Stimulated activated CD4-positive, alpha-beta T cell treated with anti-CD3 and anti-CD28 coated beads, Interleukin-1b, Interleukin-23, amount 100 ng/mL, for 48 hours (primary cell): ENCODE measurements around the gene DHRS7C.
"Not testable (repeated sequence)": the region's sequence is repeated elsewhere in the genome, so short reads cannot be mapped to it uniquely, and the experiment has no call there.

ENCODE experiments used
- DNase-seq: peaks from one replicate; pipeline ENCODE4 v3.0.0-alpha.2; 2020

The DHRS7C gene

GRCh38 chr17:9810100-9810949, 18.9 kb upstream of the DHRS7C start:
- no peak for DNase-seq

DNA sequence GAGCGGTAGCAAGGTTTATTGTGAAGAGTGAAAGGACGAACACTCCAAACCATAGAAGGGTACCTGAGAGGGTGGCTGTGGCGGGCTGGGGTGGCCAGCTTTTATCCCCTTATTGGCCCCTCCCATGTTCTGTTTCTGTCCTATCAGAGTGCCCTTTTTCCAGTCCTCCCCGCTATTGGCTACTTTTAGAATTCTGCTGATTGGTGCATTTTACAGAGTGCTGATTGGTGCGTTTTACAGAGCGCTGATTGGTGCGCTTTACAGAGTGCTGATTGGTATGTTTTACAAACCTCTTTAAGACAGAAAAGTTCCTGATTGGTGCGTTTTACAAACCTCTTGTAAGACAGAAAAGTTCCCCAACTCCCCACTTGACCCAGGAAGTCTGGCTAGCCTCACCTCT, 18.0 kb upstream of the DHRS7C start:
- DNase-seq, result no peak

- DNase-seq, result no peak
Measured at GRCh38 chr17:9806699-9807098, 15.3 kb upstream of the DHRS7C start.

DNA sequence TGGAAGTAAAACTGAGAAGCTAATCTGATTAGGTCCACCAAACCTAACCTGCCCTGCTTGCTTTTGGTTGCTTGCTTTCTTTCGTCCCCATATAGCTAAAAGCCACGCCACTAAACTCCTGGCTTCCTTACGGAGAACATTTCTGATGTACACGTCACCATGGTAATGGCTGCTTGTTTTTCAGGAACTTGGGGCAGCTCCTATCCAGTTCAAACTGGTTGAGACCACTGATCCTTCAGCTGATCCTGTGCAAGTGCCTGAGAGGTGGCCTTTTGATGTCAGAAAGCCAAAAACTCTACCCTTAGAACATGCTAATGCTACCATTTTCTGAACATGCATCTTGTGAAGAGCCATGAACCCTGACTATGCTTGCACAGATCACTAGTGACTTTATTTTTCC, 14.4 kb upstream of the DHRS7C start:
- no peak for DNase-seq

- no peak for DNase-seq
Measured at GRCh38 chr17:9802697-9803096, 11.3 kb upstream of the DHRS7C start.

GRCh38 chr17:9802294-9802693, 10.9 kb upstream of the DHRS7C start:
- DNase-seq, result no peak

- no peak for DNase-seq
Measured at GRCh38 chr17:9801505-9801904, 10.1 kb upstream of the DHRS7C start.

- DNase-seq, result no peak
Measured at GRCh38 chr17:9798724-9799123, 7.3 kb upstream of the DHRS7C start.

GRCh38 chr17:9798008-9798407, 6.6 kb upstream of the DHRS7C start:
- no peak for DNase-seq

DNA sequence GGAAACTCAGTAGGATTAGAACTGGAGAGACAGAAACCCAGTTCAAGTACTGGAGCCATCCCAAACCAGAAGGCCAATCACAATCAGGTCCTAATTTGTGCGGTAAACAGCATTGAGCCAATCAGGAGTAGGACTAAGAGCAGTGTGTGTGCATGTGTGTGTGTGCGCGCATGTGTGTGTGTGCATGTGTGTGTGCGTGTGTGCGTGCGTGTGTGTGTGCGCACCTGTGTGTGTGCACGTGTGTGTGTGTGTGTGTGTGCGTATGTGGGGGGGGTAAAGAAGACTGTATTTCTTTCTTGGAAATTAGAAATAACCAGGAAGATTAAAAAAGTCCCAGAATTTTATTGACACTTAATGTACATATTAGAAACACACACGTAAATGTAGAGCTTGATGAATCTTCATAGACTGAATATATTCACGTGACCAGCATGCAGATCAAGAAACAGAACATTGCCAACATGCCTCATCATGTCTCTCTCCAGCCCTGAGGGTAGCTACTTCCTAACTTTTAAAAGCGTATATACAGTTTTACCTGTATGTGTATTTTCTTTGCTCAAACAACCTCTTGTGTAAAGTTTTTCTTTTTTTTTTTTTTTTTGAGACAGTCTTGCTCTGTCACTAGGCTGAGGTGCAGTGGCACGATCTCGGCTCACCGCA, 919 bp upstream of the DHRS7C start:
- DNase-seq, result no peak

- no peak for DNase-seq
Measured at GRCh38 chr17:9790316-9790715, 1.1 kb downstream of the DHRS7C start.

DNA sequence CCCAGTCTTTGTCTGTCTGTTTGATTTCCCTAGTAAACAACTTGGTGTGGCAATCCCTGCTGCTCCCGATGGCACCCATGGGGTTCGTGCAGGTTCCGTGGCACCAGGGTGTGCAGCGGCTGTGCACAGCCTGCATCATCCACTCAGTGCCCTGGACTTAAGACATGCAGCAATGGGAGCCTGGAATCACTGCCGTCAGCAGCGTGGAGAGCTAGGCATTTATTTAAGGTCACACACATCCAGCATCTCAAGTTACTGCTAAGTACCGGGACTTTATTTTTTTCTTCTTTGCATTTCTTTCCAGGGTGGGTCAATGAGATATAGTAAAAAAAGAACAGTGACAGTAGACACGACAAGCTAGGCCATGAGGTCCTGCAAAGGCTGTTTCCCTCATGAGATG, 2.8 kb downstream of the DHRS7C start:
- no peak for DNase-seq

DNA sequence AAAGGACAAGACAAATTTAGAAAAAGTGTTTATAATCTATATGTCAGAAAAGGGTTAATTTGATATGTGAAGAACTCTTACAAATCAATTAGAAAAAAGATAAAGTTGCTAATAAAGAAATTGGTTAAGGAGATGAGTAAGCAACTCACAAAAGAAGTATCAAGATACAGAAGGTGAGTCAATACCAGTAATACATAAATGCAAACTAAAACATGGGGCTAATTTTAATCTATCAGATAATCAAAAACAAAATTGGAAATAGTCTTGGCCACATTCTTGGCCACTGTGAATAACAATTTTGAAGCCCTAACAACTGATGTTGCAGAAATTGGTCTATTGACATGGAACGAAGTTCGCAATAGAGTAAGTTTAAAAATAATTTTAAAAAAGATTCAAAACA, 6.8 kb downstream of the DHRS7C start:
- DNase-seq, result no peak

GRCh38 chr17:9783465-9783864, 7.9 kb downstream of the DHRS7C start:
- not testable (repeated sequence) for DNase-seq

GRCh38 chr17:9783050-9783449, 8.3 kb downstream of the DHRS7C start:
- DNase-seq, result no peak

GRCh38 chr17:9780552-9780951, 10.8 kb downstream of the DHRS7C start:
- no peak for DNase-seq

GRCh38 chr17:9776911-9777310, 14.5 kb downstream of the DHRS7C start:
- DNase-seq, result no peak

- DNase-seq, result no peak
Measured at GRCh38 chr17:9772658-9773057, 18.7 kb downstream of the DHRS7C start.

GRCh38 chr17:9771465-9771864, 19.9 kb downstream of the DHRS7C start:
- no peak for DNase-seq

DNA sequence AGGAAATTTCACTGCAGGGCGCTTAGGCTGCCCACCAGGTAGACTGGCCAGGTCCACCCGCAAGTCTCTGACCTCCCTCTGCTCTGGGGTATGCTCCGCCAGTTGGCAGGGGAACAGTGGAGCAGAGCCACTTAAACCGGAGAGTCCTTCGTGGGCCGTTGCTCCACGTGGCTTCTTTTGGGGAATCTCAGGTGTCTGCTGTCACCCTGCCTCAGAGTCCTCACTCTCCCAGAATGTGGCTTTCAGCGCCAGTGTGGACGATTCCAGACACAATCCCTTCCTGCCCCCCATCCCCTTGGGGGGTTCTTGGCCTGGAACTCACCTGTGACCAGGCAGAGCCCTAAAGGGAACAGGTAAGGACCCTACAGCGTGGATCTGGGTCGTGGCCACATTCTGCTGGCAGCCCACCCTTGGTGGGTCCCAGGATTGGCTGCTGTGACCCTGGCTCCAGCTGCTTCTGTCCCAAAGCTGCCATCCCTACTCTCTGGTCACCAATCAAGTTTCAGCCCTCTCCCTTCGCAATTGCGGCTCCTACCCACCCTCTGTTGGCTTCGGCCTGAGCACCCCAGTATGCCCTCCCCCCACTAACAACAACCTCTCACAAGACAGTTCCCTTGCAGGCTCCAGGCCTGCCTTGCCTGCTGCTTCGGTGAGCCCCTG, 22.2 kb downstream of the DHRS7C start:
- no peak for DNase-seq

GRCh38 chr17:9768381-9768934, 22.9 kb downstream of the DHRS7C start:
- no peak for DNase-seq

- no peak for DNase-seq
Measured at GRCh38 chr17:9767432-9767991, 23.9 kb downstream of the DHRS7C start.

GRCh38 chr17:9766970-9767369, 24.4 kb downstream of the DHRS7C start:
- no peak for DNase-seq
